CD4-positive, alpha-beta T cell treated with Interleukin-1 beta for 1 hour (primary cell): Measurements from ENCODE around the gene ITGB2.

Experiments used
- DNase-seq, 2 donors: peaks; one replicate each; pipeline ENCODE4 v3.0.0-alpha.2; 2020 to 2022

The ITGB2 gene

DNA sequence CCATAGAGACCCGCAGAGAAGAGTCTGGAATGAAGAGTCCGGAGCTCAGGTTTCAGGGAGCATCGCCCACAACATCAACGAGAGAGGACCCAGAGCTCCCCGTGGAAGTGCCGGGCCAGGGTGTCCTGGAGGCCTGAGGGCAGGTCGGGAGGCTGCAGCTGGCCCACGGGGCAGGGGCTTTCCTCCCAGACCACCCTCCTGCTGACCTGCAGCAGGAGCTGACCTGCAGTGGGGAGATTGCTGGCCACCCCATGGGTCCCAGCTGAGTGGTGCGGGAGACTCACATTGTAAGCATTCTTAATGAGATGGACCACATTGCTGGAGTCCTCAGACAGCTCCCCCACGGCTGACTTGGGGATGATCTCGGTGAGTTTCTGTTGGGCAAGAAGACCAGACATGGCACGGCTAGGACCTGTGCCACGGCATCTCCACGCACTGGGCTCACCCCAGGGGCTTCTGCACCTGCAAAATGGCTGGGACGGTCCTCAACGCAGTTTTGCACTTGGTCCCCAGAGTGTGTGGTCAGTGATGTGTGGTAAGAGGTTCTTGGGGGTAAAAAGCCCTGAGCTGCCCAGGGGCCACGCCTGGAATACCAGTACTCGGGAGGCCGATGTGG is 25.9 kb downstream of the ITGB2 start:
- no peak for DNase-seq

DNA sequence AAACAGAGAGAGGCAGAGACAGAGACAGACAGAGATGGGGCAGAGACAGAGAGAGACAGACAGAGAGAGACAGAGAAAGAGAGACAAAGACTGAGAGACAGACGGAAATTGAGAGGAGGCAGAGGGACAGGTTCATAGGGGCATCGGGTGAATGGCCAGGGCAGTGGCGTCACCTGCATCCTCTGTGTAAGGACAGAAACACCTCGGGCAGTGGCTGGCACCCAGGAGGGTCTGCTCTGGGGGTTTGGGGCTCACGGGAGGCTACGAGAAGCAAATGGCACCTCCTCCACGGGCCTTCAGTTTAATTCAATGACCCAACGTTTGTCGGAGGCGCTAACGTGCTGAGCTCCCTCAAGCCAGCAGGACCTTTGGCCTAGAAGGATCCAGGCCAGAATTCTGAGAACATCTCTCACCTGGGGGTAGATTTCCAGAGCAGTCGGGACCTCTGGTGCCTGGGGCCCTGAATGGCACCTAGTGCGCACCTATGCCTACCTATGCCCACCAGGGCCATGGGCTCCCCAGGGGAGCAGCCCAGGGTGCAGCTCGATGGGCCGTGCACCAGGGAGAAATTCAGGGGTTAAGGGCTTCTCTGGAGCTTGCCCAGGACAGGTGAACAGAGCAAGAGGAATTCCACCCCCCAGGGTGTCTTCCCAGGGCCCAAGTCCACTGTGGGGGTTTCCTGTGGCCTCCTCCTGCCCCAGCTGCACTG is 26.6 kb downstream of the ITGB2 start:
- no peak for DNase-seq

DNA sequence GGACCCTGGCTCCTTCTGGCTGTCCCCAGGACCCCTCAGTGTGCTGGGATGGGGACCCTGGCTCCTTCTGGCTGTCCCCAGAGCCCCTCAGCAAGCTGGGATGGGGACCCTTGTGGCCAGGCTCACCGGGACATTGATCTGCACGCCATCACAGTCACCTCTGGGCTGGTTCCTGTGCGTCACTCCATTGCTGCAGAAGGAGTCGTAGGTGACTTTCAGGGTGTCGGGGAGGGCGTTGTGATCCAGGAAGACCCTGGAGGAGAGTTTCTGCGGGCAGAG is 27.5 kb downstream of the ITGB2 start:
- DNase-seq: no peak

DNA sequence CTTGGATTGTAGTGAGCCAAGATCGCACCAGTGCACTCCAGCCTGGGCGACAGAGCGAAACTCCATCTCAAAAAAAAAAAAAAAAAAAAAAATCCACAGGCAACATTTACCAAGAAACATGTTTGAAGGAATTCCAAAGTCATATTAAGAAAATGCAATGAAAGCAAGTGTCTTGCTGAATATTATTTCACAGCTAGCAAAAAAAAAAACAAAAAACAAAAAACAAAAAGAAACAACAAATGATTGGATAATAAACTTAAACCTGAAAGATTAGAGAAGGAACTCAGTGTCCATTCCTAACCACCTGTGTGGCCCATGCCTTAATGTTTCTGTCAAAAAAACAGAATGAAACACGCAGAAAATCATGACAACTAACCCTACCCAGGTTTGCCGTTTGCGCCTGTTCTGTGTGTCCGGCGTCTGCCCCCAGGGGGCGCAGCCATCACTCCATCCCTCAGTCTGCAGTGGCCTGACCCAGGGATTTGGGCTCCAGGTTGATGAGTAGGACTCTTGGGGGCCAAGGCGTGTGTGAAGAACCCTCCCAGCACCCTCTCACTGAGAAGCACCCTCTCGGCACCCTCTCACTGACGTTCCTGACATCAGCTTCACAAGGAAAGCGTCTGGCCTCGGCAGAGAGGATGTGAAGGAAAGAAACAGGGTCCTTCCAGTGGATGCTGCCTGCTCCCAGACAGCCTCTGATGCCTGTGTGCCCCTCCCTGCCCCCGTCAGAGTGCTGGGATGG is 28.0 kb downstream of the ITGB2 start:
- peak; percentile 79 to 82 for DNase-seq

DNA sequence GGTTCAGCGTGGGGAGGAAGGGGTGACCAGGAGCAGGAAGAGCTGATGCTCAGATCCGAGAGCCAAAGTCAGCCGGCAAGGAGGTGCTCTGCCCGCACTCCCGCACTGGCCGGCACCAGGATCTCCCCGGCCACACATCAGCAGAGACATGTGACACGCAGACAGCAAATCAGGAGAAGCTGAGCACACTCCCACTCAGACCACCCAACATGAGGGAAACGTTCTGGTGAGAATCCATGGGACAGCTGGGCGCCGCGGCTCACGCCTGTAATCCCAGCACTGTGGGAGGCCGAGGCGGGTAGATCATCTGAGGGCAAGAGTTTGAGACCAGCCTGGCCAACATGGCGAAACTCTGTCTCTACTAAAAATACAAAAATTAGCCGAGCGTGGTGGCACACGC is 28.6 kb downstream of the ITGB2 start:
- DNase-seq: no peak

DNA sequence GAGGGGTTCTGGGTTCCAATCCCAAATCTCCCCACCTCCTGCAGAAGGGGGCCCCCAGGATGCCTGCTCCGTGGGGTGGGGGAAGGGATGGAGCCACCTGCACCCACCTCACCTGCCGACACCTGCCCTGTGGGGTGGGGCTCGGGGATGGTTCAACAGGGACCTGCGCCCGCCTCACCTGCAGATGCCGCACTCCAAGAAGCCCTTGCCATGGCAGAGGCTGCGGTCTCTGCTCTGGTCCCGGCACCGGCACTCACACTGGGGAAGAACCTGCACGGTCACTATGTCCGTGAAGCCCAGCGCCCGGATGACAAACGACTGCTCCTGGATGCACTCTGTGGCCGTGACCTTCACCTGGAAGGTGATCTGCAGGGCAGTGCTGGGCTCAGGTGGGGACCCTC is 29.1 kb downstream of the ITGB2 start:
- DNase-seq: no peak

DNA sequence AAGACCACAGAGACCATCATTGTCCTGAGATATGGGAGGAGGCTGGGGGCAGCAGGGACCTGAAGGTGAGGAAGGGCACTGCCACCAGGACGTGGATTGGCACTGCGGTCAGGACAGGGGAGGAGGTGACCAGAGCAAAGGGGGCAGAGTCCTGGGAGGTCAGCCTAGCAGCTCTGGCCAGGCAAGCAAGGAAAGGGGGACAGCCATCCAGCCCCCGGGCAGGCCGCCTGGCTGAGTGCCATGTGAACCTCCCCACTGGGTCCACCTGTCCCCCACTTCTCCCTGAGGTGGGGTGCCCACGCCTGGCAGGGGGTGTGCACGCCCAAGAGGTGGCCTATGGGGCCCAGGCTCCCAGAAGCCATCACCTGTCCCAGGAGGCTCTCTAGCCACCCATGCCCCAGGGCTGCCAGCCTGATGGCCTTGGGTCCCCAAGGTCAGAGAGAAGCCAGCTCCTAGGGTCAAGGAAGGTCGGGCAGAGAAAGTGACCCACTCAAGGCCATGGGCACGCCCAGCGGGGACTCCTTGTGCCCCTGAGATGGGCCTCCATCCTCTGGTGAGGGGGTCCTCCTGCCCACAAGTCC is 29.6 kb downstream of the ITGB2 start:
- DNase-seq: no peak

DNA sequence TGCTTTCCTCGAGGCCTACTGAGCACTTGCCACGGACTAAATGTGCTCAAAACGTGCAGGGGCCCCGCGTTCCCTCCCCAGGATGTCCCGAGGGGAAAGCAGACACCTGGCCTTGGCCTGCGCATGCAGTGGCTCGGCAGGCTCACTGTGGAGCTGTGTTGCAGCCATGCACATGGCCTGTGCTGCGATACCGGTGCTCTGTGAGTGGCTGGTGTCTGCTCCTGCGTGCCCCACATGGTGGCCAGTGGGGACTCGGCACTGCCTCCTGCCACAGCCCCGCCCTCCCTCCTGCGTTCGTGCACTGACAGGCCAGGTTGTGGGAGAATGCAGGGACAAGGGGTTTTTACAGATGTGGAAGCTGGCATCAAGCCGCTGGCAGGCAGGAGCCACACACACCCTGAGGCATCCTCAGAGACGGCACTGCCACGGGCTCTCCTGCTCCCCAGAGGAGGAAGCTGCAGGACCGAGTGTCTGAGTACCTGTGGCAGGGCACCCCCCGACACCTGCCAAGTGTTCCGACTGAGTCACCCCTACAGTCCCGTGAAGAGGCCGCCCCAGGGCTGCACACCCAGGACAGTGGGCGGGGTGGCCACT is 30.3 kb downstream of the ITGB2 start:
- DNase-seq: no peak

DNA sequence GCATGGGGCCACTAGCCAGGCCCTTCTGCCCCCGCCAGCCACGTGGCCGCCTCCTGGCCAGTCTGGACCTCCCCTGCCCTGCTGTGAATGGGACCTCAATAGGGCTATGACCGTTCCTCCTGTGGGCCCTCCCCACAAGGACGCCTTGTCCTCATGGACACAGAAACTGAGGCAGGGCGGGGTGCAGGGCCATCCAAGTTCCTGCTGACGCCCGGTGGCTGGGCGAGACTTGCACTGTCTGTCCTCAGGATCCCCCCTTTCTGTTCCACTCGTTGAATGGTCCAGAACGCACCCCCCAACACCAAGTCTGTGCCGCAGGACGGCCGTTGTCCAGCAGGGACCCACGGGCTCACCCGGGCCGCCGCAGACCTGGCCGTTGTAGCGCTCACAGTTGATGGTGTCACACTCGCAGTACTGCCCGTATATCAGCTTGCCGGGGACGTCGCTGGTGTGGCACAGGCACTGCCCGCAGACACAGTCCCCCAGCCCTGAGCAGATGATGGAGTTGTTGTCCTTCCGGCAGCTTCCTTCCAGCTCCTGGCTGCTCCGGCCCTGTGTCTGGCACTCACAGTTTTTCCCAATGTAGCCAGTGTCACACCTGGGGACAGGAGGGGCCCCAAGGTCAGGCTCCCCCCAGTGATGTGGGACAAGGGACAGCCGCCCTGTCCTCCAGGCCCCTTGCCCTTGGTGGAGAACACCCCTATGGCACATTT is 30.9 kb downstream of the ITGB2 start:
- no peak for DNase-seq

DNA sequence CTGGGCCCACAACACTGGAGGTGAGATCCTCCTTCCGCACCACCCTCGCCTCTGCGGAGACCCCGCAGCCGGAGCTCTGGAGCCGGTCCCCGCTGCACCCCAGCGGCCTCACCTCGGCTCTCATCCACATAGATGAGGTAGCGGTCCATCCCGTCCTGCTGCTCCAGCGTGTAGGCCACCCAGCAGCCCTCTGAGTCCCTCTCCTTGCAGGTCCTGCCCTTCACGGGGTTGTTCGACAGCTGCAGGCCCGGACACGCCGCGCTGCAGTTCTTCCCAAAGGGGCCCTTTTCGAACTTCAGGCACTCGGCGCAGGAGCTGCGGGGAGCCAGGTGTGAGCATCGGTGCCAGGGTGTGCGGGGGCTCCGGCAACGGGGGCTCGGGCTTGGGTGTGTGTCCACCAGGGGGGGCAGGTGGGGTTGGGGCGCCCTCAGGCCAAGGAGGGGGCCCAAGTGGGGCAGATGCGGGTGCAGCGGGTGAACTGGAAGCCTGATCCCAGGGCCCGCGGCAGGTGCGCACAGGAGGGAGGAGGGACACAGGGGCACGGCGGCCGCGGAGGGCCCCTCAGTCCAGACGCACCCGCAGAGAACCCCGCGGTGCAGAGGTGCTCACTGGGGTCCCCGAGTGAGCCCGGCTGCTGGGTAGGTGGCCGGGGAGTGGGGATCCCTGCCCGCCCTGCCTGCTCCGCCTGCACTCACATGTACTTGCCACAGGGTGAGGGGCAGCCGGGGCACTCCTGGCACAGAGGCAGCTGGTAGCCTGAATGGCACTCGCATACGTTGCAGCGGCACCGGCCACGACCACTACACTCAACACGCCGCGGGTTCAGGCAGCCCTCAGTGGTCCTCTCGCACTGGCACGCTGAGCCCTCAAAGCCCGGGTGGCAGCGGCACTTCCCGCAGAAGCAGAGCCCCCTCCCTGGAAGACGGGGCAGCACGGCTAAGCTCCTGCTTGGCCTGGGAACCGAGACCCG is 31.8 kb downstream of the ITGB2 start:
- DNase-seq: no peak

DNA sequence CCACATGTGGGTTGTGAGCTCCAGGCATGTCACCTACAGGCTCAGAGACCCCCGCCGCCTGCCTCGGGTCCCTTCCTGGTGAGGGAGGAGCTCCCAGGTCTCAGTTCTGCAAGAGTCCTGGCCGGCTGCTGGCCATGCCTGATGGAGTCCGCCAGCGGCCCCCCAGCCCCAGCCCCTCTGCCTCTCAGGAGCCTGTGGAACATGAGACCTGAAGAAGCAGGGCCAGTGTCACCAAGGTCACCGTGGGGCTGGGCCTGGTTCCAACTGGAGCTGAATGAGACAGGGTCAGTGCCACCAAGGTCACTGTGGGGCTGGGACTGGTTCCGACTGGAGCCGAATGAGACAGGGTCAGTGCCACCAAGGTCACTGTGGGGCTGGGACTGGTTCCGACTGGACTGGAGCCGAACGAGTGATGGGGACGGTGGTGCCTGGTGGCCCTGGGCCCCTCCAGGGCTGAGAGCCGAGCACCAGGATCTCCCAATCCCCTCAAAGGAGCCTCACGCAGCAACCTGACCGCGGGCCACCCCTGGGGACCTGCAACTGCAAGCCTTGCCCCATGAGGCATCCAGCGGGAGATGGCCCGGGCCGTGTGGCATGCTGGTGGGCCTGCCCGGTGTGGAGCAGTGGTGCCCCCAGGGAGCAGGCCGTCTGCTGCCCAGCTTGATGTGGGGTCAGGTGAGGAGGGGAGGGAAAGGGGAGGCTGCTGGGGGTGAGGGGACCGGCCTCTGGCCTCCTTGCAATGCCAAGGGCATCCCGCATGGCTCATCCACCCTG is 32.7 kb downstream of the ITGB2 start:
- no peak for DNase-seq

DNA sequence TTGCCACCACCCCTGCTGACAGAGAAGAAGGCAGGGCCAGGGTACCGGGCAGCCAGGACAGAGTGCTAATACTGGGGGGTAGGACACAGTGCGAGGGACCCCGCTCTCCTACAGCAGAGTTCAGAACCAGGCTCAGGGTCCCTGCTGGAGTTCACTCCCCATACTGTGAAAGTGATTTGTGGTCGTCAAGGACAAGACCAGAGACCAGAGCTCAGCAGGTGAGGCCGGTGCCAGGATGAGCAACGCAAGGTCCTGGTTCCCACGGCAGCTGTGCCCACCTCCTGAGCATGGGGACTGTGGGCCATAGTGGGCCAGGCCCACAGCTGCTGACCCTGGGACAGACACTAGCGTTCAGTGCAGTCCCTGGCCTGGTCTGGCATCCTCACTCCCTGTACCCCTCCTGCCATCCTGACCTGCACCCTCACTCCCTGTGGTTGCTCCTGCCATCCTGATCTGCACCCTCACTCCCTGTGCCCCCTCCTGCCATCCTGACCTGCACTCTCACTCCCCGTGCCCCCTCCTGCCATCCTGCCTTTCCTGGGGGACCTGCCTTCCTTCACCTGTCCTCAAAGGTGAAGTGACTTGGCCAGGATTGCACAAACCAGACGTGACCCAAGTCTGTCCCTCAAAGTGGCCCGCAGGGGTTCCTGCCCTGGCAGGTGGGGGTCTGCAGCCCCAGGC is 33.4 kb downstream of the ITGB2 start:
- DNase-seq: no peak

DNA sequence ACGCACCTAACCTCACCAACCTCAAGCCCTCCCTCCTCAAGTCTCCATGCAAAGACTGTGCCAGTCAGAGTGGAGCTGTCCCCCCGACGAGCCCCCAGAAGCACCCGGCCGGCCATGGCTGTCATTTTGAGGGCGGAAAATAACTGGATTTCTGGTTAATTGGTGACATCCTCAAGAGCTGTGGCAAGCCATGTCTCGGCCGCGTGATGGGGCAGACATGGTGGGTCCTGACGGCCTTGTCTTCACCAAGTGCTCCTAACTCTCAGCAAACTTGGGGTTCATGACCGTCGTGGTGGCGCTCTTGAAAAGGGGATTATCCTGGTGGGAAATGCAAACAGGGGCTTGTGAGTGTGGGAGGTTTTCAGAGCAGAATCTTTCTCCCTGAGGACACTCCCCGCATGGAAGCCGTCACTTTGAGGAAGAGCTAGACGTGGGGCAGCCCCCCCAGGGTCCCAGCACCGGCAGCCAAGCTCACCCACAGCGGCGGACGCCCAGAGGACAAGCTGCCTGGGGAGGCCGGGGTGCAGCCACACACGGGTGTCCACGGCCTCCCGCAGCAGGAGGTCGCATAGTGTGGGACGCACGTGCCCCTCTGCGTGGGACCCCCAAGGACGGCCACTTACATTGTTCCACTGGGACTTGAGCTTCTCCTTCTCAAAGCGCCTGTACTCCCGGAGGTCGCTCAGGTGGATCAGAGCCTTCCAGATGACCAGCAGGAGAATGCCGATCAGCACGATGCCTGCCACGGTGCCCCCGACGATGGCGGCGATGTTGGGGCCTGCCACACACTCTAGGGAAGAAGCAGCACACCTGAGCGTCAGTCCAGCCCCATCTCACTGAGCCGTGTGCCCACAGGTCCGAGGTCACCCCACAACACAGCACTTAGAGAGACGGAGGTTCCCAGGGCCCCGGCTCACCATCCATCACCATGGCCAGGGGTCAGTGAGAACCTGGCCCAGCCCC is 34.3 kb downstream of the ITGB2 start:
- DNase-seq: no peak

DNA sequence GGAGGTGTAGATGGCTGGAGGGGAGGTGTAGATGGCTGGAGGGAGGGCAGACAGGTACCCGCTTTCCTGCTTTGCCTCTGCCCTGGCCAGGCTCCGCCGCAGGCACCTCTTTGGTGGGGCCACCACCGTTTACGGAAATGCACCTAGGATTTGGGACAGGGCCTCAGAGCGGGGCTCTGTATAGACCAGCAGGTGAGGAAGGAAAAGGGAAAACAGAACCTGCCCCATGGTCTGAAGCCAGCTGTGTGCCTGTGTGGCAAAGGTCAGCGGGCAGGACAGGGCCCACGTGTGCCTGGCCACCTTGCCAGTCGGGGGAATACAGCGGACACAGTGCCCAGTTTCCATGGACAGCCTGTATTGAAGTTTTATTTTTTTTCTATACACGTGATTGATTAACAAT is 35.1 kb downstream of the ITGB2 start:
- DNase-seq: no peak

DNA sequence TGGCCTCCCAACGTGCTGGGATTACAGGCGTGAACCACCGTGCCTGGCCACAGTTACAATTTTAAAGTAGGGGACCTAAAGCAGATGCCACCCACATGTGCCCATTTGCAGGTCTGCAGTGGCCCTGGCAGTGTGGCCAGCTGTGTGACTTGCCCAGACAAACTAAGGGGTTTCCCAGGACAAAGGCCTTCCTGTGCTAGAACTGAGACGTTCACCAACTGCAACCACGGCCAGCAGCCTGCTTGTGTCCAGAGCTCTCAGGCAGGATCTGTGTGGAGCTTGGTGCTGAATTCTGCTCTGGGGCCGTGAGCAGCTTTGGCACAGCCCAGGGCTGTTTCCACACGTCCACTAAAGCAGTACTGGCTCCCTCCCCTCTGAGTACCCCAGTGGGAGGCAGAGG is 36.6 kb downstream of the ITGB2 start:
- no peak for DNase-seq

DNA sequence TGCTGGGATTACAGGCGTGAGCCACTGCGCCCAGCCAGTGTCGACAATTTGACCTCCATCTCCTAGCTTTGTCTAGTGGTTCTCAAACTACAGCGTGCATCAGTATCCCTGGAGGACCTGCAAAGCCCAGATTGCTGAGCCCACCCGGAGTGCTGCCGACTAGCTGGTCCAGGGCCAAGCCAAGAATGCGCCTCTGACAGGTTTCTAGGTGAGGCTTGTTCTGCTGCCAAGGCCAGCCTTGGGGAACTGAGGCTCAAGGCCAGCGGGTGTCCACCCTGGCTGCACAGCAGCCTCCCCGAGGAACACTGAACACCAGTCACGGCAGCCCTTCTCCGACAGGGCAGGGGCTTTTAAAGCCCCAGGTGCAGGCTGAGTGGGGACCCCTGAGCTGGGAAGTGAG is 37.4 kb downstream of the ITGB2 start:
- no peak for DNase-seq

DNA sequence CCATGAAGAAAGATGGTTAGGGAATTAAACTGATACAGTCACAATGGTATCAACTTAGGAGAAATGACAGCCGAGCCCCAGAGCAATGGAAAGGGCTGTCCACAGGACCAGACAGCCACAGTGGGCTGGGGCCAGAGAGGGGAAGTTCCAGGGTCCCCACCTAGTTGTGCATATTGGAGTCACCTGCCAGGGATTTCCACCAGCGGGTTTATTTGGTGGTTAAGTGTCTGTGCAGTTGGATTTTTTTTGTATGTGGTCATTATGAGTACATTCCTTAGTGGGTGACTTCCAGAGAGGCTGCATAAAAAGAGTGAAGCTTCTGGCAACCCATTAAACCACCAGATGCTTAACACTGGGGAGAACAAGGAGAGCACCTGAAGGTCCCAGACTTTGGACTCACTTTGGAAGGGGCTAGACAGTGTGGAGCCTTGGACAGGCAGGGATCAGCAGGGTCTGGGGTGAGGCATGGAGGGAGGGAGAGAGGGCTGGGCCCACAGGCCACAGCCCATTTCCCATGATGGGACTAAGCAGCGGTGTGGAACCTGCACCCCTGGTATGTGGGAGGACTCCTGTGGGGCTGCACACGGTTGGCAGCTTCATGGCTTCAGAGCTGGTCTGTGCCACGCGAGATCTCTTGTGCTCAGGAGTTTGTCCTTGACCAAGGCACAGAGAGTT is 39.4 kb downstream of the ITGB2 start:
- DNase-seq: peak in 1 of 2 donors; percentile 46

DNA sequence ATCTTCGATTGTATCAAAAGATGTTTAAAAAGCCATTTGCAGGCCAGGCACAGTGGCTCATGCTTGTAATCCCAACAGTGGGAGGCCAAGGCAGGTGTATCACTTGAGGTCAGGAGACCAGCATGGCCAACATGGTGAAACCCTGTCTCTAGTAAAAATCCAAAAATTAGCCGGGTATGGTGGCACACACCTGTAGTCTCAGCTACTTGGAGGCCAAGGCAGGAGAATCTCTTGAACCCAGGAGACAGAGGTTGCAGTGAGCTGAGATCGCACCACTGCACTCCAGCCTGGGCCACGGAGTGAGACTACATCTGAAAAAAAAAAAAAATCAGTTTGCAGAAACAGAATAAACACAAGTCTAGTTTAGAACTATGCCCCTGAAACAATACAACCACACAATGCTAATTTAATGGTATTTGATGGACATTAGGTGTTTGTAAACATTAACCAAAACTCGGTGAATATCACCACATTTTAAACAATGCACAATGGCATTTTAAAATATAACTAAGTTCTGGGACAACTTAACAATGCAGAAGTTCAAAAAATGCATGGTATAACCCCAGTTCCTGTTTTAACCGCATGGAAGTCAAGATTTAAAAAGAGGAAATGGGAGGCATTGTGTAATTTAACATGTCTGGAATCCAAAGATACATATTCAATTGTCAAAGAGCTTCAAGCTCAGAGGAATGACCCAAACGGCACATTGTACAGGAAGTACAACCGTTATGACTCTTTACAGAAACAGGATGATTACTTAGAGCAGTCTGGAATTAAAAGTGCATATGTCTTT is 40.1 kb downstream of the ITGB2 start:
- peak in 1 of 2 donors; percentile 33 for DNase-seq
